H9 (cell line): Measurements from ENCODE around the gene HTR3A. TPM values are rescaled to one million over a fixed set of nuclear protein-coding genes. Genes with fewer than 3 reads are reported as not detected.

Source experiments
- DNase-seq: peaks from one replicate; pipeline ENCODE4 v3.0.0-alpha.2; 2017
- H2AFZ ChIP-seq: one replicate; pipeline ENCODE4 v1.6.1; 2013; ENCODE audit warnings: mild to moderate bottlenecking, low read length, control low read depth, moderate library complexity
- H2AK5ac ChIP-seq: 2 replicates; pipeline ENCODE4 v1.6.1; 2013; ENCODE audit warnings: low read length, control low read depth, mixed read lengths; ENCODE audit not compliant: insufficient read length
- H2BK120ac ChIP-seq: one replicate; pipeline ENCODE4 v1.6.1; 2013; ENCODE audit warnings: low read depth, mild to moderate bottlenecking, low read length, control low read depth, inconsistent platforms; ENCODE audit not compliant: poor library complexity, severe bottlenecking
- H2BK12ac ChIP-seq: 2 replicates; pipeline ENCODE4 v1.6.1; 2013; ENCODE audit warnings: low read length, control low read depth, mixed read lengths, low read depth; ENCODE audit not compliant: insufficient read length
- H2BK15ac ChIP-seq: 2 replicates; pipeline ENCODE4 v1.6.1; 2013; ENCODE audit warnings: low read depth, low read length, control low read depth
- H2BK20ac ChIP-seq: one replicate; pipeline ENCODE4 v1.6.1; 2013; ENCODE audit warnings: low read depth, mild to moderate bottlenecking, low read length, control low read depth, inconsistent platforms; ENCODE audit not compliant: poor library complexity, severe bottlenecking
- H2BK5ac ChIP-seq: 2 replicates; pipeline ENCODE4 v1.6.1; 2013; ENCODE audit warnings: low read length, control low read depth, mixed read lengths; ENCODE audit not compliant: insufficient read length
- H3K14ac ChIP-seq: 2 replicates; pipeline ENCODE4 v1.6.1; 2013; ENCODE audit warnings: low read length, control low read depth; ENCODE audit not compliant: insufficient read depth
- H3K18ac ChIP-seq: 2 replicates; pipeline ENCODE4 v1.6.1; 2013; ENCODE audit warnings: low read depth, mild to moderate bottlenecking, mixed read lengths, low read length, control low read depth; ENCODE audit not compliant: insufficient read length
- H3K23ac ChIP-seq: 2 replicates; pipeline ENCODE4 v1.6.1; 2013; ENCODE audit warnings: low read length, control low read depth, mixed read lengths, low read depth; ENCODE audit not compliant: insufficient read length
- H3K23me2 ChIP-seq: 2 replicates; pipeline ENCODE4 v1.6.1; 2013; ENCODE audit warnings: low read depth, mild to moderate bottlenecking, mixed read lengths, low read length, control low read depth; ENCODE audit not compliant: insufficient read length, poor library complexity, severe bottlenecking
- H3K27ac ChIP-seq: 2 replicates; pipeline ENCODE4 v1.5.1; 2013; ENCODE audit warnings: low read length, control low read depth, mixed read lengths, low read depth; ENCODE audit not compliant: insufficient read length
- H3K27me3 ChIP-seq: 2 replicates; pipeline ENCODE4 v1.6.1; 2013; ENCODE audit warnings: low read length, control low read depth, inconsistent platforms; ENCODE audit not compliant: insufficient read depth
- H3K4ac ChIP-seq: 2 replicates; pipeline ENCODE4 v1.6.1; 2013; ENCODE audit warnings: low read depth, mild to moderate bottlenecking, control low read depth, inconsistent platforms, low read length, moderate library complexity
- H3K4me1 ChIP-seq: 2 replicates; pipeline ENCODE4 v1.6.1; 2013; ENCODE audit warnings: low read length, control low read depth, inconsistent platforms; ENCODE audit not compliant: insufficient read depth
- H3K4me2 ChIP-seq: 2 replicates; pipeline ENCODE4 v1.6.1; 2013; ENCODE audit warnings: low read length, control low read depth, mixed read lengths; ENCODE audit not compliant: insufficient read length, insufficient read depth
- H3K56ac ChIP-seq: 2 replicates; pipeline ENCODE4 v1.6.1; 2013; ENCODE audit warnings: low read depth, mild to moderate bottlenecking, mixed read lengths, low read length, control low read depth; ENCODE audit not compliant: insufficient read length
- H3K79me1 ChIP-seq: 2 replicates; pipeline ENCODE4 v1.6.1; 2013; ENCODE audit warnings: low read depth, mild to moderate bottlenecking, moderate library complexity, low read length, control low read depth, inconsistent platforms; ENCODE audit not compliant: insufficient read depth, poor library complexity, severe bottlenecking
- H3K79me2 ChIP-seq: 2 replicates; pipeline ENCODE4 v1.6.1; 2013; ENCODE audit warnings: low read length, control low read depth, inconsistent platforms; ENCODE audit not compliant: insufficient read depth
- H3K9ac ChIP-seq: 2 replicates; pipeline ENCODE4 v1.6.1; 2013; ENCODE audit warnings: low read length, control low read depth, mixed read lengths; ENCODE audit not compliant: insufficient read length; ENCODE audit errors: extremely low read depth
- H3K9me3 ChIP-seq: one replicate; pipeline ENCODE4 v1.6.1; 2013; ENCODE audit warnings: low read depth, low read length, inconsistent platforms; ENCODE audit not compliant: control insufficient read depth
- H3T11ph ChIP-seq: one replicate; pipeline ENCODE4 v1.6.1; 2013; ENCODE audit warnings: mild to moderate bottlenecking, low read length, control low read depth, inconsistent platforms
- H4K20me1 ChIP-seq: one replicate; pipeline ENCODE4 v1.6.1; 2013; ENCODE audit not compliant: control insufficient read depth, insufficient read length, insufficient read depth
- H4K5ac ChIP-seq: 2 replicates; pipeline ENCODE4 v1.6.1; 2013; ENCODE audit warnings: low read depth, mild to moderate bottlenecking, mixed read lengths, low read length, control low read depth; ENCODE audit not compliant: insufficient read length
- H4K8ac ChIP-seq: replicated peaks from 2 replicates; pipeline ENCODE4 v1.6.1; 2013; ENCODE audit warnings: low read length, control low read depth, mixed read lengths, low read depth; ENCODE audit not compliant: insufficient read length
- H4K91ac ChIP-seq: 2 replicates; pipeline ENCODE4 v1.6.1; 2013; ENCODE audit warnings: low read depth, mild to moderate bottlenecking, moderate library complexity, mixed read lengths, low read length, control low read depth; ENCODE audit not compliant: insufficient read length
- H3K27ac Mint-ChIP-seq, 3 experiments: 2 replicates in 2 of 3; 3 replicates in 1 of 3; pipeline ENCODE4 v1.8.0; 2020 to 2021; ENCODE audit warnings: mixed read lengths in 3 of 3, mild to moderate bottlenecking in 1 of 3, moderate library complexity in 1 of 3
- H3K27me3 Mint-ChIP-seq: 2 replicates; pipeline ENCODE4 v1.8.0; 2021; ENCODE audit warnings: low read depth, mild to moderate bottlenecking, moderate library complexity, mixed read lengths
- H3K36me3 Mint-ChIP-seq, 3 experiments: 2 replicates in 2 of 3; 3 replicates in 1 of 3; pipeline ENCODE4 v1.8.0; 2020 to 2021; ENCODE audit warnings: low read depth in 3 of 3, mixed read lengths in 3 of 3; ENCODE audit not compliant: insufficient read depth in 1 of 3
- H3K4me1 Mint-ChIP-seq, 2 experiments: 2 replicates each; pipeline ENCODE4 v1.8.0; 2020; ENCODE audit warnings: mixed read lengths in 2 of 2
- H3K4me3 Mint-ChIP-seq, 2 experiments: 2 replicates in 1 of 2; 3 replicates in 1 of 2; pipeline ENCODE4 v1.8.0; 2020 to 2021; ENCODE audit warnings: mild to moderate bottlenecking in 2 of 2, mixed read lengths in 2 of 2, moderate library complexity in 1 of 2
- H3K9me3 Mint-ChIP-seq, 2 experiments: 2 replicates in 1 of 2; 3 replicates in 1 of 2; pipeline ENCODE4 v1.8.0; 2020; ENCODE audit warnings: mild to moderate bottlenecking in 2 of 2, mixed read lengths in 2 of 2, moderate library complexity in 1 of 2
- WGBS: extraction: QIAGEN DNeasy Blood & Tissue Kit; methylation state at CpG from one replicate; pipeline ENCODE4 v1.1.7; 2013; ENCODE audit warnings: missing lambda C conversion rate, low lambda C conversion rate, mixed read lengths; ENCODE audit not compliant: insufficient read length; ENCODE audit errors: extremely low coverage; 5-methylcytosine and 5-hydroxymethylcytosine counted together
- total RNA-seq: library from RNA; stranded (reverse); gene quantifications from 2 replicates; pipeline ENCODE4 v1.2.1, GENCODE V29; 2021
- TF ChIP-seq, protein P1 (sequence below): fragments of 200-600 bp; sonication (generic); conservative IDR thresholded peaks from 3 replicates; pipeline ENCODE4 v1.8.0; 2021; ENCODE audit warnings: antibody characterized with exemption, mild to moderate bottlenecking

Gene HTR3A
- total RNA-seq, 1 experiment from 2014 or later = 4.1 TPM

DNA sequence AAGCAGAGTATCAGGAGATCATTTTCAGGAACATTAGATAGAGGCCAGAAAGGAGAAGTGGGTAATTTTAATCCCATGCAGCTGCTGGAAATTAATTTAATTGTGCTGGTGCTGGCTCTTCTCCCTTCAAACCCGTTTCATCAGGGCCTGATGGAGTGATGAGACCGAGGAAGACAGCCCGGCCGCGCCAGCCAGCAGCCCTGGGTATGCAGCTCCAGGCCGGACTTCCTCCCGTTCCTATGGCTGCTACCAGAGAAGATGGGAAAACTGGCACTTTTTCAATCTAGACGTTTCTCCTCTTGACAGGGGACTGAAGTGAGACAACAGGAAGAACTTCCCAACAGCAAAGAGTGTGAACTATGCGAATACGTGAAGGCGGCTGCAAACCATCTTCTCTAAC, 60.0 kb downstream of the HTR3A start:
- no peak overlapping the region for H3K4me3 Mint-ChIP-seq

More for the DNA sequence above, 60.0 kb downstream of the HTR3A start:
- H3K18ac ChIP-seq = no peak overlapping the region
- Mint-ChIP-seq H3K27ac (no peak overlapping the region), H3K4me1 (peaks cover 3% of the 10 kb centered on the region in 2 experiments; a peak in 1 of 4 replicates), H3K27me3 (peaks cover 39% of the 10 kb centered on the region), H3K36me3 (no peaks in the 10 kb centered on the region; a peak in 1 of 7 replicates), H3K9me3 (no peaks in the 10 kb centered on the region; a peak in 1 of 5 replicates)
- H3K79me1 ChIP-seq = no peaks in the 10 kb centered on the region
- H2BK5ac ChIP-seq = no peak overlapping the region
- H3K4me1 ChIP-seq = no peaks in the 10 kb centered on the region
- no peak overlapping the region for H2AK5ac ChIP-seq
- no peak overlapping the region for H2AFZ ChIP-seq
- no peaks in the 10 kb centered on the region for H4K20me1 ChIP-seq
- H3K14ac ChIP-seq = no peak overlapping the region
- TF ChIP-seq, protein P1, sequence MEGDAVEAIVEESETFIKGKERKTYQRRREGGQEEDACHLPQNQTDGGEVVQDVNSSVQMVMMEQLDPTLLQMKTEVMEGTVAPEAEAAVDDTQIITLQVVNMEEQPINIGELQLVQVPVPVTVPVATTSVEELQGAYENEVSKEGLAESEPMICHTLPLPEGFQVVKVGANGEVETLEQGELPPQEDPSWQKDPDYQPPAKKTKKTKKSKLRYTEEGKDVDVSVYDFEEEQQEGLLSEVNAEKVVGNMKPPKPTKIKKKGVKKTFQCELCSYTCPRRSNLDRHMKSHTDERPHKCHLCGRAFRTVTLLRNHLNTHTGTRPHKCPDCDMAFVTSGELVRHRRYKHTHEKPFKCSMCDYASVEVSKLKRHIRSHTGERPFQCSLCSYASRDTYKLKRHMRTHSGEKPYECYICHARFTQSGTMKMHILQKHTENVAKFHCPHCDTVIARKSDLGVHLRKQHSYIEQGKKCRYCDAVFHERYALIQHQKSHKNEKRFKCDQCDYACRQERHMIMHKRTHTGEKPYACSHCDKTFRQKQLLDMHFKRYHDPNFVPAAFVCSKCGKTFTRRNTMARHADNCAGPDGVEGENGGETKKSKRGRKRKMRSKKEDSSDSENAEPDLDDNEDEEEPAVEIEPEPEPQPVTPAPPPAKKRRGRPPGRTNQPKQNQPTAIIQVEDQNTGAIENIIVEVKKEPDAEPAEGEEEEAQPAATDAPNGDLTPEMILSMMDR = no peak
- H3K9ac ChIP-seq = no peak overlapping the region
- H2BK20ac ChIP-seq = no peak overlapping the region
- H3K4ac ChIP-seq = no peak overlapping the region
- no peak overlapping the region for H3K4me2 ChIP-seq
- H3K27me3 ChIP-seq = no peaks in the 10 kb centered on the region
- peaks cover 4% of the 10 kb centered on the region for H3K23me2 ChIP-seq
- no CpG with 5 or more reads among the region's 11 CpGs for WGBS
- H3K27ac ChIP-seq = no peak overlapping the region
- H3K9me3 ChIP-seq = no peaks in the 10 kb centered on the region
- no peak overlapping the region for H2BK15ac ChIP-seq
- no peak for DNase-seq
- H4K91ac ChIP-seq = no peak overlapping the region
- no peak overlapping the region for H3K23ac ChIP-seq
- no peak overlapping the region for H3K56ac ChIP-seq
- no peak overlapping the region for H2BK120ac ChIP-seq
- no peak overlapping the region for H4K8ac ChIP-seq
- H4K5ac ChIP-seq = no peak overlapping the region
- no peak overlapping the region for H2BK12ac ChIP-seq
- no peaks in the 10 kb centered on the region for H3K79me2 ChIP-seq
- no peak overlapping the region for H3T11ph ChIP-seq
